ENCODE data around the gene PSPN.
"Not testable (repeated sequence)": the region's sequence is repeated elsewhere in the genome, so short reads cannot be mapped to it uniquely, and the experiment has no call there.

The PSPN gene

DNA sequence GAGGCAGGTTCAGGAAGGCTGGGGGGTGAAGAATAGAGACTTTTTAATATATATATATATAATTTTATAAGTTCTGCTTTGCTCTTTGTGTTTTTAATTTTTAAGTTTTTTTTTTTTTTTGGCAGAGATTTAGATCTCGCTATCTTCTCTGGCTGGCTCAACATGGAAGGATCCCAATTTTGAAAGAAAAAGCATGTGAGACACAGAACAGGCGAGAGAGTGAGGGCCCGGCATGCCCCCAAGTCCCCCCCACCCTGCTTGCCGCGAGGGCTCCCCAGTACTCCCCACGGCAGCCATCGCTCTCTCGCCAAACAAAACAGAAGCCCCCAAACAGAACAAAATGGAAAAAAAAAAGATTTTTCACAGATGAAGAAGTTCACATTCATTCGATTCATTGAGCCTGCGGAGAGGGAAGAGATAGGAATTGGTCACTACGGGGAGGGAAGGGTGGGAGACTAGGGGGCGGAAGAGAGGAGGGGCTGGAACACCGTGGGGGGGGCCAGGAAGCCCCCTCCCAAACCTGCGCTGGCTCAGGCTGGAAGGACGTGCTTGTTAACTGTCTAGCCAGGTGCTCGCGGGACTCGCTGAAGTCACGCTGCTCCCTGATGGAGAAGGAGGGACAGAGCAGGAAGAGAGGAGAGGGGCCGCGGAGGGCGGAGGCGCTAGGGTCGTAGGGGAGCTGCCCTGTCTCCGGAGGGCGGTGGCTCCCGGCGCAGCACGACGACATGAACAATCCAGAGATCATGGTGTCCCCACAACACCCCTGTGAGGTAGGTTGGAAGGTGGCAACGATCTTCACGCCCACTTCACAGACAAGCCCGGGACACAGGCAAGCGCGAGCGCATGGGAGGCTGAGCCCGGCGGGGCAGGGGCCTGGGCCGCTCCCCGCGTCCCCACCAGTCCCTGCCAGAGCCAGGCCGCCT is 38.2 kb upstream of the PSPN start:
- no peak for TF ChIP-seq ZNF274 (IDR thresholded peaks at IDR 0.05; ENCODE audit: low read depth, low read length)
- no peak overlapping the region for H3K4me3 ChIP-seq (ENCODE audit: low read length)

- no peak for TF ChIP-seq ZNF274 (IDR thresholded peaks at IDR 0.05; ENCODE audit: low read depth, low read length)
- H3K4me3 ChIP-seq (ENCODE audit: low read length), result no peak overlapping the region
These were observed 37.6 kb upstream of the PSPN start for GRCh38 chr19:6413291-6413690.

DNA sequence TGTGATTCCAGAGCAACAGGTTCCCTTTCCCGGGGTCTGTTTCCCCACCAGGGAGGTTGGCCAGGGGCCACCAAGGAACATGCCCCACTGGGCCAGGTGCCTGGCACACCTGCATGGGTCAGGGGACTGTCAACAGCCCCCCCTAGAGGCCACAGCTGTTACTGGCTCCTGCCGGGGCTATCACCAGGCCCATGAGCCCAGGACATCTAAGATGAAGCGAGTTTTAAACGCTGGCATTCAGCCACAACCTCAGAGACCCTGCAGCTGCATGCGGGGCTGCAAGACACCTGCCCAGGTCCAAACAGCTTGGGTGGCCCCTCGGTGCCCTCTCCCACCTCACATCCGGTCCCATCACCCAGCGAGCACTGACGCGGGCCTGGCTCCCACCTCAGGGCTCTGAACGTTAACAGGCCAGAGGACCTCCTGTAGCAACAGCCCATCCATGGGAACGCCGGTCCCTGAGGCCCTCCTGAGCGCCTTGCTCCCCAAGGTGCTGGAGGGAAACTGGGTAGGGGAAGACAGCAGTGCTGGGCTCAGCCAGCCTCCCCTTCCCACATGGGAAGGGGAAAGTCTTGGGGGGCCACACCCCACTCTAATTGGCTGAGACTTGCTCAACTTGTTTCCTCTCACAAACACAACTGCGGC is 36.8 kb upstream of the PSPN start:
- H3K4me3 ChIP-seq (ENCODE audit: low read length), result no peak overlapping the region
- no peak for TF ChIP-seq ZNF274 (IDR thresholded peaks at IDR 0.05; ENCODE audit: low read depth, low read length)

DNA sequence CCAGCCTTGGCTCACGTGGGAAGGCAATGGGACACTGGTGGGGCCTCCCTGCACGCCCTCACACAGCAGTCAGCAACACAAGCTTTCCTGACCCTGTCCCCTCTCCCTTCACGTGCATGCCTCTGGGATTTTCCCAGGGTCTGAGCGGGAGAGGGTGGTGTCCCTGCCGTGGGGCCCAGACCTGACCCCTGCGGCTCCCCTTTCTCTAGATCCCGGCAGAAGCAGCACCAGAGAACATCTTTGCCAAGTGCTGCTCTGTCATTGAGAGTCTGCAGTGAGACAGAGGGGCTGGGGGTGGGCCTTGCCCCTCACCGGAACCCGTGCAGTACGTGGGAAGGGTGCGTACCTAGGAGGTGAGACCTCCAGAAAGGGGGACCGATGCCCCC is 36.3 kb upstream of the PSPN start:
- no peak for TF ChIP-seq ZNF274 (IDR thresholded peaks at IDR 0.05; ENCODE audit: low read depth, low read length)
- H3K4me3 ChIP-seq (ENCODE audit: low read length), result no peak overlapping the region

DNA sequence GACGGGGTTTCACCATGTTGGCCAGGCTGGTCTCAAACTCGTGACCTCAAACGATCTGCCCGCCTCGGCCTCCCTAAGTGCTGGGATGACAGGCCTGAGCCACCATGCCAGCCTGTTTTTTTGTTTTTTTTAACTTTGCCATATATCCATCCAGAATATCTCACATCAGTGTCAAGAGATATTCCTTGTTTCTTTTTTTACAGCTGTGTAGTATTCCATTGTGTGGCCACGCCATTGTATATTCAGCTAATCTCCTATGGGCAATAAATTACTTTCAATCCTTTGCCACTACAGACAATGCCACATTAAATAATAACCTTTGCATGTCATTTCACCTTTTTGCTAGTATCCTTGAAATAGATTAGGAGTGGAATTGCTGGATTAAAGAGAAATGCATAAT is 33.6 kb upstream of the PSPN start:
- no peak for TF ChIP-seq ZNF274 (IDR thresholded peaks at IDR 0.05; ENCODE audit: low read depth, low read length)
- no peak overlapping the region for H3K4me3 ChIP-seq (ENCODE audit: low read length)

DNA sequence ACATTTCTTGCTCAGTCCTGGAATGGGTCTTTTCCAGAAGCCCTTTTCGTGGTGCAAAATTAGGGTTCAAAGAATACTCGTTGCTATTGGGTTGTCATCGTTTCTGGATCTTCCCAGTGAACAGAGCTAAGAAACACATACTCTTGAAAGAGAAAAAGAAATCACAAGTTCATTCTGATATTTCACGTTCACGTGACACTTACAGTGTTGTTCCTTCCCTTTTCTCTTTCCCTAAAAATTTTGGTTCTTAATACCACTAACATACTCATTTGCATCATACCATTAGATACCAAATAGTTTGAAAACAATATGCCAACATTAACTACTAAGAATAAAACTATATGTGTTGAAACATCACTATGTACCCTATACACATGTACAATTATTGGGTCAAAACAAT is 30.7 kb upstream of the PSPN start:
- H3K4me3 ChIP-seq (ENCODE audit: low read length), result no peak overlapping the region
- TF ChIP-seq ZNF274 (IDR thresholded peaks at IDR 0.05; ENCODE audit: low read depth, low read length), result no peak

- no peak for TF ChIP-seq ZNF274 (IDR thresholded peaks at IDR 0.05; ENCODE audit: low read depth, low read length)
- H3K4me3 ChIP-seq (ENCODE audit: low read length), result no peak overlapping the region
These were observed 27.3 kb upstream of the PSPN start for GRCh38 chr19:6402837-6403608.

DNA sequence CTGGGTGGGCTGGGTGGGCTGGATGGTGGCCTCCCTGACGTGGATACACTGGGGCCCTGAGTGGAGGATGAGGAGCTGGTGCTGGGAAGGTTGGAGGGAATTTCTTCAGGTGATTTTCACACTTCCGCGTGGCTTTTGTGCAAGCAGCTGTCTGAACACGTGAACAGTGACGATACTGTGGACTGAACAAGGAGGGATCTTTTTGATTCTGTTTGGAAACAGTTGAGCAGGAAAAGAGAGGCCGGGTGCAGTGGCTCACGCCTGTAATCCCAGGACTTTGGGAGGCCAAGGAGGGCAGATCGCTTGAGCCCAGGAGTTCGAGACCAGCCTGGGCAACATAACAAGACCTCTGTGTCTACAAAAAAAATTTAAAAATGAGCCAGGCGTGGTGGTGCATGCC is 26.3 kb upstream of the PSPN start:
- TF ChIP-seq ZNF274 (IDR thresholded peaks at IDR 0.05; ENCODE audit: low read depth, low read length), result no peak

GRCh38 chr19:6400062-6400944 is 24.6 kb upstream of the PSPN start:
- H3K4me3 ChIP-seq (ENCODE audit: low read length), result not testable (repeated sequence)

More for the DNA sequence above, 26.3 kb upstream of the PSPN start:
- H3K4me3 ChIP-seq (ENCODE audit: low read length), result no peak overlapping the region

DNA sequence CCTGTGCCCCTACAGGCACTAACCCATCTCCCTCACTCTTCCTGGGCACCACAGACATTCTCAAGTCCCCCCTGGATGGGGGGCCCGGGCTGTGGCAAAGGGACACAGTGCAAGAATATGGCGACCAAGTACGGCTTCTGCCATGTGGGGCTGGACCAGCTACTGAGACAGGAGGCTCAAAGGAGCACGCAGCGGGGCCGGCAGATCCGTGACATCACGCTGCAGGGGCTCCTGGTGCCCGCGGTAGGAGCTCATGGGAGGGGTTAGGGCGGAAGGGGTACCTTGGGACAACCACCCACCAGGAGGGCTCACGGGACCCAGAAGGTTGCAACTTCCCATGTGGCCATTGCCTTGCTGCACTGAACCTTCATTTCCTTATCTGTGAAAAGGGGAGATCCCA is 20.6 kb upstream of the PSPN start:
- H3K4me3 ChIP-seq (ENCODE audit: low read length), result no peak overlapping the region
- no peak for TF ChIP-seq ZNF274 (IDR thresholded peaks at IDR 0.05; ENCODE audit: low read depth, low read length)

DNA sequence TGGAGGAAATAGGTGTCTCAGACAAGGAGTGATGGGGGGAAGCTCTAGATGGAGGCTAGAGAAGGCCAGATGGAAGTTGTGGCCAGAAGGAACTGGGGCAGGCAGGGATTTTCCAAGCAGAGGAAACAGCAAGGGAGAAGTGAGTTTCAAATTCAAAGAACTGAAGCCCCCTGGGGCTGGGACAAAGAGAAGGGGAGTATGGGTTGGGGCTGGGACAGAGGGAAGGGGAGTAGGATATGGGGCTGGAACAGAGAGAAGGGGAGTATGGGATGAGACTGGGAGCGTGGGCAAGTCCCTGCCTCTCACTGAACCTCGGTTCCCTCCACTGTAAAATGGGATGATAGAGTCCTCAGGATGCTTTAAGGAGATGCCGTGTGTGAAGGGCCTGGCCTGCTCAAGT is 19.1 kb upstream of the PSPN start:
- no peak for TF ChIP-seq ZNF274 (IDR thresholded peaks at IDR 0.05; ENCODE audit: low read depth, low read length)
- H3K4me3 ChIP-seq (ENCODE audit: low read length), result no peak overlapping the region

- peak overlapping the region; percentile 80; the same call in 1 of the 2 replicates for H3K4me3 ChIP-seq (ENCODE audit: low read length)
- TF ChIP-seq ZNF274 (IDR thresholded peaks at IDR 0.05; ENCODE audit: low read depth, low read length), result no peak
These were observed 18.3 kb upstream of the PSPN start for GRCh38 chr19:6393983-6394412.

GRCh38 chr19:6393074-6393982 is 17.6 kb upstream of the PSPN start, which contains the start of gene GTF2F1:
TSS of gene GTF2F1 (minus strand) at chr19:6393164. CDS start at chr19:6392995, 169 bp downstream.
- peak within 1 kb of the TSS; percentile 80 for H3K4me3 ChIP-seq (ENCODE audit: low read length)
- TF ChIP-seq ZNF274 (IDR thresholded peaks at IDR 0.05; ENCODE audit: low read depth, low read length), result no peak

Measured in GM08714 (cell line).